Smooth muscle cell (in vitro differentiated cells): ENCODE measurements around the gene OR8S1. TPM values are rescaled to one million over a fixed set of nuclear protein-coding genes. Genes with fewer than 3 reads are reported as not detected.

Source experiments
- DNase-seq: peaks from one replicate; lab custom pipeline; 2025; ENCODE audit not compliant: unreplicated experiment; lab: John Stamatoyannopoulos, UW
- H2AFZ ChIP-seq: fragments of 200-600 bp; sonication (generic); 2 replicates; pipeline ENCODE4 v1.6.0; 2016; ENCODE audit warnings: antibody characterized with exemption, low read depth, mild to moderate bottlenecking
- H3F3A ChIP-seq: fragments of 200-600 bp; sonication (generic); 2 replicates; pipeline ENCODE4 v1.6.0; 2017; ENCODE audit warnings: antibody characterized with exemption, low read depth
- H3K27ac ChIP-seq: fragments of 200-600 bp; sonication (generic); 2 replicates; pipeline ENCODE4 v1.5.1; 2016; ENCODE audit warnings: low read depth, mild to moderate bottlenecking
- H3K27me3 ChIP-seq: fragments of 200-600 bp; sonication (generic); 2 replicates; pipeline ENCODE4 v1.6.1; 2016; ENCODE audit warnings: low read depth, mild to moderate bottlenecking
- H3K36me3 ChIP-seq: fragments of 200-600 bp; sonication (generic); 2 replicates; pipeline ENCODE4 v1.5.1; 2016; ENCODE audit warnings: low read depth
- H3K4me1 ChIP-seq: fragments of 200-600 bp; sonication (generic); 2 replicates; pipeline ENCODE4 v1.5.1; 2016; ENCODE audit warnings: low read depth
- H3K4me2 ChIP-seq: fragments of 200-600 bp; sonication (generic); 2 replicates; pipeline ENCODE4 v1.6.0; 2016; ENCODE audit warnings: mild to moderate bottlenecking
- H3K4me3 ChIP-seq: fragments of 200-600 bp; sonication (generic); 2 replicates; pipeline ENCODE4 v1.5.1; 2016; ENCODE audit warnings: mild to moderate bottlenecking
- H3K79me2 ChIP-seq: fragments of 200-600 bp; sonication (generic); 2 replicates; pipeline ENCODE4 v1.6.0; 2016; ENCODE audit warnings: low read depth, mild to moderate bottlenecking
- H3K9ac ChIP-seq: fragments of 200-600 bp; sonication (generic); 2 replicates; pipeline ENCODE4 v1.6.0; 2016; ENCODE audit warnings: low read depth
- H3K9me3 ChIP-seq: fragments of 200-600 bp; sonication (generic); replicated peaks from 2 replicates; pipeline ENCODE4 v1.5.1; 2016; ENCODE audit warnings: low read depth
- H4K20me1 ChIP-seq: fragments of 200-600 bp; sonication (generic); 2 replicates; pipeline ENCODE4 v1.6.0; 2016; ENCODE audit warnings: low read depth
- CTCF ChIP-seq: fragments of 200-600 bp; sonication (generic); IDR thresholded peaks from 2 replicates; pipeline ENCODE4 v1.5.1; 2017; ENCODE audit warnings: borderline replicate concordance, mild to moderate bottlenecking, antibody characterized with exemption; ENCODE audit not compliant: insufficient read depth, poor library complexity, severe bottlenecking
- WGBS: methylation state at CpG from one replicate; pipeline ENCODE4 v1.1.7; 2016; ENCODE audit warnings: low lambda C conversion rate; 5-methylcytosine and 5-hydroxymethylcytosine counted together
- polyA plus RNA-seq: library from polyadenylated mRNA; unstranded; fragments of >200 nt; fragmentation: Nextera tagmentation; extraction: Ambion mirVana; gene quantifications from 2 replicates; pipeline ENCODE4 v1.2.1, GENCODE V29; 2016
- total RNA-seq: library from RNA; depleted of rRNA; stranded (reverse); fragments of >200 nt; gene quantifications from 2 replicates; pipeline ENCODE4 v1.2.3, GENCODE V29; 2014

Gene OR8S1
- total and polyA plus RNA-seq, 2 experiments from 2014 or later: not detected

DNA sequence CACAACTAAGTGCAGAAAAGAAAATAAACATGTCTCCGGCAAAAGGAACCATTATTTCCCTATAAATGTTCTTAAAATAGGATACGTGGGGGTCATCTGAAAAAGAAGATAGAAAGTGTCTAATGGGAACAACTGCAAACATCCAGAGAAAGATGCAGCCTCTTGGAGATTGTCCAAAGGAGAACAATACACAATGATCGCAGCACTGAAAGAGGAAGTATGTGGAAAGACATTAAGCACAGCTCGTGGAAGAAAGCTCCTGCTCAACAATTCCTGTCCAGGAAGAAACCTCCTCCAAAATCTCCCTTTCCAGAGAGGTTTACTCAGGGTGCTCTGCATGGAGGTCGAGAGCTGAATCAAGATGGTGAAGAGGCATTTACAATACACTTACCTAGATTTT, 46.9 kb downstream of the OR8S1 start:
- no peaks in the 10 kb centered on the region for H4K20me1 ChIP-seq
- no peak overlapping the region for H3K27ac ChIP-seq
- WGBS: 83% methylated on average over 5 of the region's 5 CpGs
- TF ChIP-seq CTCF: no peak
- no peak for DNase-seq
- H2AFZ ChIP-seq: no peak overlapping the region
- H3K79me2 ChIP-seq: no peaks in the 10 kb centered on the region
- no peaks in the 10 kb centered on the region for H3K27me3 ChIP-seq
- no peak overlapping the region for H3K4me2 ChIP-seq
- H3K4me1 ChIP-seq: no peaks in the 10 kb centered on the region
- no peaks in the 10 kb centered on the region for H3K36me3 ChIP-seq
- no peak overlapping the region for H3K4me3 ChIP-seq
- H3K9ac ChIP-seq: no peak overlapping the region
- H3K9me3 ChIP-seq: no peaks in the 10 kb centered on the region
- no peaks in the 10 kb centered on the region for H3F3A ChIP-seq

Other genes with a start within 250 kb of the OR8S1 start
- 28.1 and 61.4 TPM in 2 replicates for gene ZNF641, start 174.7 kb upstream of the OR8S1 start, total RNA-seq
- 19.4 and 22.6 TPM in 2 replicates for gene ZNF641, start 174.7 kb upstream of the OR8S1 start, polyA plus RNA-seq
- not detected in 2 replicates for gene ANP32D, start 53.1 kb upstream of the OR8S1 start, total RNA-seq
- not detected in 2 replicates for gene ANP32D, start 53.1 kb upstream of the OR8S1 start, polyA plus RNA-seq
- 0.45 TPM in 1 of 2 replicates, not detected in the other for gene C12orf54, start 43.1 kb upstream of the OR8S1 start, total RNA-seq
- gene C12orf54, start 43.1 kb upstream of the OR8S1 start, polyA plus RNA-seq: 1.1 and 2.6 TPM in 2 replicates
- not detected in 2 replicates for gene LALBA, start 44.4 kb downstream of the OR8S1 start, total RNA-seq
- not detected in 2 replicates for gene LALBA, start 44.4 kb downstream of the OR8S1 start, polyA plus RNA-seq
- 40.7 and 79.0 TPM in 2 replicates for gene KANSL2, start 156.6 kb downstream of the OR8S1 start, total RNA-seq
- 27.9 and 29.7 TPM in 2 replicates for gene KANSL2, start 156.6 kb downstream of the OR8S1 start, polyA plus RNA-seq
- gene CCNT1, start 191.1 kb downstream of the OR8S1 start, total RNA-seq: 38.4 and 39.7 TPM in 2 replicates
- 7.5 and 8.6 TPM in 2 replicates for gene CCNT1, start 191.1 kb downstream of the OR8S1 start, polyA plus RNA-seq